Activated CD8-positive, alpha-beta T cell treated with anti-CD3 and anti-CD28 coated beads for 36 hours (primary cell): ENCODE results near the gene SYNM. TPM values are rescaled to one million over a fixed set of nuclear protein-coding genes. Genes with fewer than 3 reads are reported as not detected.

Experiments used
- ATAC-seq: fragments of 200-7000 bp; cut with Tn5 transposase; one replicate; pipeline ENCODE4 v1.10.0; 2021; ENCODE audit warnings: mild to moderate bottlenecking, moderate library complexity
- CTCF ChIA-PET: fragments of 350-600 bp; sonication (Branson Sonifier 250); formaldehyde crosslinking; loops from one replicate; lab custom pipeline; 2021; ENCODE audit warnings: antibody characterized with exemption; lab: Charles Lee
- POLR2A ChIA-PET: fragments of 350-600 bp; sonication (Branson Sonifier 250); formaldehyde crosslinking; loops from one replicate; lab custom pipeline; 2021; ENCODE audit warnings: antibody characterized with exemption; lab: Charles Lee
- DNase-seq: peaks from one replicate; pipeline ENCODE4 v3.0.0-alpha.2; 2020
- H3K27ac Mint-ChIP-seq: one replicate; pipeline ENCODE4 v1.8.0; 2021; ENCODE audit warnings: mild to moderate bottlenecking, mixed read lengths
- H3K27me3 Mint-ChIP-seq: one replicate; pipeline ENCODE4 v1.8.0; 2021; ENCODE audit warnings: mixed read lengths
- H3K36me3 Mint-ChIP-seq: one replicate; pipeline ENCODE4 v1.8.0; 2021; ENCODE audit warnings: low read depth, mixed read lengths
- H3K4me1 Mint-ChIP-seq: one replicate; pipeline ENCODE4 v1.8.0; 2021; ENCODE audit warnings: low read depth, mixed read lengths
- H3K4me3 Mint-ChIP-seq: one replicate; pipeline ENCODE4 v1.8.0; 2021; ENCODE audit warnings: mild to moderate bottlenecking, moderate library complexity, mixed read lengths
- H3K9me3 Mint-ChIP-seq: one replicate; pipeline ENCODE4 v1.8.0; 2021; ENCODE audit warnings: mixed read lengths
- intact Hi-C: fragments of 100-400 bp; cut with micrococcal nuclease; formaldehyde crosslinking; loops from one replicate; pipeline ENCODE4 v1.10.0; 2022
- total RNA-seq, 2 experiments: library from RNA; stranded (reverse); gene quantifications; one replicate each; pipeline ENCODE4 v1.2.3, GENCODE V29; 2021
- TF ChIP-seq, protein P1 (sequence below): fragments of 200-600 bp; IDR thresholded peaks from one replicate; pipeline ENCODE4 v1.8.0; 2022; ENCODE audit warnings: antibody characterized with exemption, mild to moderate bottlenecking

SYNM gene
- total RNA-seq, 2 experiments from 2014 or later = 0.63 to 0.69 TPM

DNA sequence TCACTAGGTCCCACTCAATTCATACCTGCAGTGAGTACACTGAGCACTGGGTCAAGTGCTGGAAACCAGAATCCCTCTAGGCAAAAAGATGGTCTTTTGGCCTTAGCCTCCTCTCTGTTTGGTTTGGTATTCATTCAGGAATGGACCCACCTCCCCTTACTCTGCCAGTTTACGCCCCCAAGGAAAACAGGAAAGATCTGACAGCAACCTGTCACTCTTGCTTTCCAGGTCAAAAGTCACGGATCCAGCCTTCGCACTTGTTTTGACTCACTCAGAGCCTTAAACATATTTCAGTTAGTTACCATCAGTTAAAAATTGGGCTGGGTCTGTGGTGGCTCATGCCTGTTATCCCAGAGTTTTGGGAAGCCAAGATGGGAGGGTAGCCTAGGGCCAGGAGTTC lies 68.1 kb downstream of the SYNM start:
- H3K4me1 Mint-ChIP-seq = no peaks in the 10 kb centered on the region
- POLR2A ChIA-PET = no interaction called here
- DNase-seq = no peak
- no peak overlapping the region for H3K4me3 Mint-ChIP-seq
- no peaks in the 10 kb centered on the region for H3K27me3 Mint-ChIP-seq
- ATAC-seq = no peak
- TF ChIP-seq, protein P1, sequence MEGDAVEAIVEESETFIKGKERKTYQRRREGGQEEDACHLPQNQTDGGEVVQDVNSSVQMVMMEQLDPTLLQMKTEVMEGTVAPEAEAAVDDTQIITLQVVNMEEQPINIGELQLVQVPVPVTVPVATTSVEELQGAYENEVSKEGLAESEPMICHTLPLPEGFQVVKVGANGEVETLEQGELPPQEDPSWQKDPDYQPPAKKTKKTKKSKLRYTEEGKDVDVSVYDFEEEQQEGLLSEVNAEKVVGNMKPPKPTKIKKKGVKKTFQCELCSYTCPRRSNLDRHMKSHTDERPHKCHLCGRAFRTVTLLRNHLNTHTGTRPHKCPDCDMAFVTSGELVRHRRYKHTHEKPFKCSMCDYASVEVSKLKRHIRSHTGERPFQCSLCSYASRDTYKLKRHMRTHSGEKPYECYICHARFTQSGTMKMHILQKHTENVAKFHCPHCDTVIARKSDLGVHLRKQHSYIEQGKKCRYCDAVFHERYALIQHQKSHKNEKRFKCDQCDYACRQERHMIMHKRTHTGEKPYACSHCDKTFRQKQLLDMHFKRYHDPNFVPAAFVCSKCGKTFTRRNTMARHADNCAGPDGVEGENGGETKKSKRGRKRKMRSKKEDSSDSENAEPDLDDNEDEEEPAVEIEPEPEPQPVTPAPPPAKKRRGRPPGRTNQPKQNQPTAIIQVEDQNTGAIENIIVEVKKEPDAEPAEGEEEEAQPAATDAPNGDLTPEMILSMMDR = no peak
- no peaks in the 10 kb centered on the region for H3K9me3 Mint-ChIP-seq
- no peak overlapping the region for H3K27ac Mint-ChIP-seq
- no peaks in the 10 kb centered on the region for H3K36me3 Mint-ChIP-seq
- CTCF ChIA-PET = no interaction called here
- intact Hi-C loops = no loop called here

DNA sequence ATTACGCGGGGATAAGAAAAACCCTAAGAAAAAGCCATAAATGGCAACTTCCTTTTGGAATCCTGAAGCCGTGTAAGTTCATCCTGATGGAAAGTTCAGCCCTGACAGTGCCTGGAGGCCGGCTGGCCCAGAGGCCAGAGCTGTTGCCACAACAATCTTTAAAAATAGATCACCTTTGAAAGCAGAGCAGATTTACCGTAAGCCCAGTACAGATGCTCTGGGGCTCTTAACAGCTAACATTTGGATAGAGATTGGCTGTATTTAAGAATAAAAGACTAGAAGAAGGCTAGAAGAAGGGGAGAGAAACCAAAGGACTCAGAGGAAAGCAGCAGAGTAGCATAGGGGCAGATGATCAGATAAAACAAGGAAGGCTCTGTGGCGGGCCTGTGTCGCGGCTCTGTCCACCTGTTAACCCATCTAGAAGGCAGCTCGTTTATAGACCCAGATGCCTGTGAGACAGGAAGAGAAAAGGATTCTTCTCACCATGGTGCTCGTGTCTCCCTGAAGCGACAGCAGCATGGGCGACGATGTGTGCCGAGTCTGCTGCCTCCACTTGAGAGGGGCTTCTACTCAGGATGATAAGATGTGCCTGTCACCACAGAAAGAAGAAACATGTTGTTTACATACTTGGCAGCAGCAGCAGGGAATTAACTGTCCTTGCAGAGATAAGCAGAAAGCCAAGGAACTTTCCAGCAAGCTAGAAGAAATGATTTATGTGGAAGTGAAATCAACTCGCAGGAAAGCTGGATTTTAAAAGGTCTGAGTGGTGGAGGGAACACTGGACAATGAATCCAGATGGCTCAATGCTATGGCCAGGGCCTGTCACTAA lies 69.9 kb downstream of the SYNM start:
- TF ChIP-seq, protein P1 = no peak
- Mint-ChIP-seq H3K36me3 (no peaks in the 10 kb centered on the region), H3K4me1 (no peaks in the 10 kb centered on the region), H3K27me3 (no peaks in the 10 kb centered on the region), H3K4me3 (no peak overlapping the region), H3K27ac (no peak overlapping the region), H3K9me3 (no peaks in the 10 kb centered on the region)
- ATAC-seq (no peak), DNase-seq (no peak)
- intact Hi-C loops = no loop called here
- ChIA-PET CTCF (no interaction called here), POLR2A (no interaction called here)

DNA sequence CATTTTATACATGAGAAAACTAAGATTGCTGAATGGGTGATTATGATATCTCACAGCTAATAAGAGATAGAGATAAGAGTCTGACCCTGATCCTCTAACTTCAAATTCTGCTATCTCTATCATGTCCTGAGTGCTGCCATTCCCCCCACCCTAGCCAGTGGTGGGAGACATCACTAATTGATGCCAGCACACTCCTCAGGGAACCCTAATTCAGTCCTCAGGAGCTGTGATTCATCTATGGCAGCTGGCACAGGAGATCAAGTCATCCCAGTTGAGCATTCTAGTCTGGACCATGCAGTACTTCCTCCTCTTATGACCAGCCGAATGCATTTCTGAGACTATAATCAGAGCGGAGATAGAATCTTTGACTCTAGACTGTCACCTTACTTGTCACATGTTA lies 71.9 kb downstream of the SYNM start:
- intact Hi-C loops = no loop called here
- ChIA-PET POLR2A (no interaction called here), CTCF (no interaction called here)
- H3K9me3 Mint-ChIP-seq = no peaks in the 10 kb centered on the region
- H3K36me3 Mint-ChIP-seq = no peaks in the 10 kb centered on the region
- H3K27ac Mint-ChIP-seq = no peak overlapping the region
- no peak overlapping the region for H3K4me3 Mint-ChIP-seq
- no peaks in the 10 kb centered on the region for H3K4me1 Mint-ChIP-seq
- TF ChIP-seq, protein P1 = no peak
- DNase-seq (no peak), ATAC-seq (no peak)
- H3K27me3 Mint-ChIP-seq = no peaks in the 10 kb centered on the region

DNA sequence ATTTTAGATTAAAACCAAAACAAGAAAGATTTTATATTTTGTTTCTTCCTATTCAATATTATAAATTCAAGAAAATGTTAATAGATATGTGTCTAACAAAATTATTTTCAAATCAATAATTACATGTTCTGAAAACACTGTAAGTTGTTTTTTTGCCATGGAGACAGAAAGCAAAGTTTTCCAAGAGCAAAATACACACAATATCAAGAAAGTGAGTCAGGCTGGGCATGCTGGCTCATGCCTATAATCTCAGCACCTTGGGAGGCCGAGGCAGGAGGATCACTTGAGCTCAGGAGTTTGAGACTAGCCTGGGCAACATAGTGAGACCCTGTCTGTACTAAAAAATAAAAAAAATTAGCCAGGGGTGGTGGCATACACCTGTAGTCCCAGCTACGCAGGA lies 72.8 kb downstream of the SYNM start:
- TF ChIP-seq, protein P1 = no peak
- Mint-ChIP-seq H3K4me1 (no peaks in the 10 kb centered on the region), H3K27me3 (peaks cover 2% of the 10 kb centered on the region), H3K4me3 (no peak overlapping the region), H3K9me3 (no peaks in the 10 kb centered on the region), H3K27ac (no peak overlapping the region), H3K36me3 (no peaks in the 10 kb centered on the region)
- ChIA-PET CTCF (interaction anchor here (1.1 kb wide), 1 partner anchor 33 kb away, joined by 3 read pairs; no protein-coding TSS in a partner anchor), POLR2A (no interaction called here)
- ATAC-seq (no peak), DNase-seq (no peak)
- intact Hi-C loops = no loop called here

DNA sequence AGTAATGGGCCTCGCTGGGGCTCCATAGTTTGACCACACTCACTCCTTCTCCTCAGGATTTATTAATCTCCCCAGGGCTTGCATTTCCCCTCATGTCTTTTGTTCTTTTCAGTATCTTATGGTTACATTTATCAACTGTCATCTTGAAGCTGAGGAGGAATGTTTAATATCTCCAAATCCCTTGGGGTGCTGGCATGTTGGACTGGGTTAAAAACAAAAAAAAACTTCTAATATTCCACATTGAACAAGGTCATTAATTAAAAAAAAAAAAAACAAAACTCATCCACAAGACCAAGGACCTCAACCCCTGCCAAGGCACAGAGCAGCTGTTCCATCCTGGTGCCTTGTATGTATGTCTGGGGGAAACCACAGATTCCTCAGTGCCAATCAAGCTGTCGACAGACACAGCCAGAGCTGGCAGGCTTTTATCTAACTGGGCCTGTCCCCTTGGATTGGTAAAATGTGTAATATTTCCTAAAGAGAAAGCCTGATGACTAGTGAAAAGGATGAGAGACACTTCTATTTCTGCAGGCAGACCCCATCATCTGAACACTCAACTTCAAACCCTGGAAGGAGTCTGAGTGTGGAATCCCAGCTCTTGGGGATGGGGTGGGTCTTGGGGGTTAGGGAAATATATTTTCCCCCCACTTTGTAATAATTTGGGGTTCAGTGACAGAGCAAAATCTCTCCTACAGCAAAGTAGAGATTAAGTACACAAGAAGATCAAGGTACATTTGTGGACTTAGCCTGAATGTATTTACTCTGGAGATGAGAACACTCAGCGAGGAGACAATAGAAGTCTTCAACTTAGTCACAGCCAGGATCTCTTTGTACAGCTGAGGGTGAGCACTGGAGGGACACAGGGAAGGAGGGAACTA lies 75.4 kb downstream of the SYNM start:
- no peaks in the 10 kb centered on the region for H3K9me3 Mint-ChIP-seq
- no peaks in the 10 kb centered on the region for H3K4me1 Mint-ChIP-seq
- no peak overlapping the region for H3K27ac Mint-ChIP-seq
- TF ChIP-seq, protein P1 = no peak
- intact Hi-C loops = no loop called here
- ATAC-seq (no peak), DNase-seq (no peak)
- H3K4me3 Mint-ChIP-seq = no peak overlapping the region
- ChIA-PET CTCF (no interaction called here), POLR2A (no interaction called here)
- no peaks in the 10 kb centered on the region for H3K36me3 Mint-ChIP-seq
- peaks cover 6% of the 10 kb centered on the region for H3K27me3 Mint-ChIP-seq
